Uterus (tissue), 4 donors: ENCODE measurements around the gene MAP3K10. TPM values are rescaled to one million over a fixed set of nuclear protein-coding genes. Genes with fewer than 3 reads are reported as not detected.

Experiments used
- DNase-seq, 2 donors: peaks; one replicate each; pipeline ENCODE4 v3.0.0-alpha.2; 2019 to 2020
- H3K27ac ChIP-seq, 2 donors: fragments of 200-600 bp; sonication (generic); 1 replicate in 1 of 2; 2 replicates in 1 of 2; pipeline ENCODE4 v1.5.1; 2016 to 2018
- H3K27me3 ChIP-seq, 2 donors: fragments of 200-600 bp; sonication (generic); one replicate each; pipeline ENCODE4 v1.5.1; 2018 to 2019; ENCODE audit warnings: control low read depth in 1 of 2
- H3K36me3 ChIP-seq, 2 donors: fragments of 200-600 bp; sonication (generic); one replicate each; pipeline ENCODE4 v1.5.1; 2019; ENCODE audit warnings: control low read depth in 1 of 2
- H3K4me1 ChIP-seq, 2 donors: fragments of 200-600 bp; sonication (generic); one replicate each; pipeline ENCODE4 v1.5.1; 2018 to 2019; ENCODE audit warnings: control low read depth in 1 of 2
- H3K4me3 ChIP-seq, 2 donors: fragments of 200-600 bp; sonication (generic); 1 replicate in 1 of 2; 2 replicates in 1 of 2; pipeline ENCODE4 v1.5.1; 2018 to 2019; ENCODE audit warnings: mild to moderate bottlenecking in 1 of 2
- H3K9me3 ChIP-seq, 2 donors: fragments of 200-600 bp; sonication (generic); one replicate each; pipeline ENCODE4 v1.5.1; 2019; ENCODE audit warnings: control low read depth in 1 of 2
- POLR2A ChIP-seq, 2 donors: fragments of 450-650 bp; IDR thresholded peaks; one replicate each; pipeline ENCODE4 v1.6.1; 2016; ENCODE audit warnings: antibody characterized with exemption in 2 of 2, mild to moderate bottlenecking in 1 of 2, moderate library complexity in 1 of 2
- intact Hi-C: fragments of 100-400 bp; cut with DNase I; formaldehyde crosslinking; loops from one replicate; pipeline ENCODE4 v1.15.1; 2023; ENCODE audit warnings: low total_unique reads
- total RNA-seq, 4 donors: library from RNA; depleted of rRNA in 3 of 4; stranded (reverse); fragments of >200 nt in 3 of 4; gene quantifications; one replicate each; pipeline versions ENCODE4 v1.1.0 to v1.2.4, GENCODE V29; 2014 to 2023
- TF ChIP-seq, protein P1 (sequence below), 4 experiments: fragments of 200-600 bp in 2 of 4; fragments of 450-650 bp in 2 of 4; sonication (generic) in 2 of 4; IDR thresholded peaks; one replicate each; pipeline ENCODE4 v1.5.1; 2016 to 2019; ENCODE audit warnings: antibody characterized with exemption in 4 of 4, mild to moderate bottlenecking in 2 of 4, moderate library complexity in 1 of 4
- donor health status: DM: yes; HTN: yes; CAD: no.

The MAP3K10 gene
- total RNA-seq, 4 donors from 2014 or later, result 1.0 to 29.0 (median 3.1) TPM

DNA sequence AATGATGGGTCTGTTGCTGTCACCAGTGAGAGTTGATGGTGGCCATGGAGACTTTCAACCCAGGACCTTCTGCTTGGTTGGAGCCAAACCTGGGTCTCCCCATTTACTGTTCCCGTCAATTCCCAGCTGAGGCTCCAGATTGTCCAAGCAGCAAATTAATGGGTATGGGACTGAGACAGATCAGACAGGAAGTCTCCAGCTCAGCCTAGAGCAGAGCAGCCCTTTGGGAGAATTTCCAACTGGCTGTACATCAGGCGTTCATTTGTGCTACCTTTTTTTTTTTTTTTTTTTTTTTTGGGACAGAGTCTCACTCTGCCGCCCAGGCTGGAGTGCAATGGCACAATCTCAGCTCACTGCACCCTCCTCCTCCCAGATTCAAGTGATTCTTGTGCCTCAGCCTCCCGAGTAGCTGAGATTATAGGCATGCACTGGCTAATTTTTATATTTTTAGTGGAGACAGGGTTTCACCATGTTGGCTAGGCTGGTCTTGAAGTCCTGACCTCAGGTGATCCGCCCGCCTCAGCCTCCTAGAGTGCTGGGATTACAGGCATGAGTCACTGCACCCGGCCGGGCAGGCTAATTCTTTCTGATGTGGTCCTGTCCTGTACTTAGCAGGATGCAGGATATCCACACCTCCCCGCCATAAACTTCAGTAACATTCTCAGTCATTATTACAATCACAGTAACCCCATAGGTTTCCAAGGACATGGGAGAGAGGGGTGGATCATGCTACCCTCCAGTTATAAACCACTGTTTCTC, 9.3 kb downstream of the MAP3K10 start:
- Histone ChIP-seq H3K9me3 (no peaks in the 10 kb centered on the region), H3K36me3 (no peaks in the 10 kb centered on the region), H3K27me3 (no peaks in the 10 kb centered on the region), H3K4me3 (no peak overlapping the region), H3K4me1 (no peaks in the 10 kb centered on the region), H3K27ac (no peak overlapping the region)
- no peak for DNase-seq
- no peak for TF ChIP-seq POLR2A (IDR thresholded peaks at IDR 0.05)
- intact Hi-C loops, result no loop called here

DNA sequence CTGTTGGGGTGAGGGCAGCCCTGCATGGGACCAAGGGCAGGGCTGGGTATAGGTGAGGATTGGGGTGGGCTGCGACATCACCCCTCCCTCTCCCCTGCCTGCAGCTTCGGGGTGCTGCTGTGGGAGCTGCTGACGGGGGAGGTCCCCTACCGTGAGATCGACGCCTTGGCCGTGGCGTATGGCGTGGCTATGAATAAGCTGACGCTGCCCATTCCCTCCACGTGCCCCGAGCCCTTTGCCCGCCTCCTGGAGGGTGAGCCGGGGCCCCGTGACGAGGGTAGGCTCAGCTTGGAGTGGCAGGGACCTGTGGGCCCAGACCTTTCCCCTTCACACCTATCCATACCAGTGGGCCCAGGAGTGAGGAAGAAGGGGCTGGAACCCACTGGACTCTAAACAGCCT, 13.2 kb downstream of the MAP3K10 start:
- H3K4me1 ChIP-seq, result no peaks in the 10 kb centered on the region
- H3K27me3 ChIP-seq, result no peaks in the 10 kb centered on the region
- H3K36me3 ChIP-seq, result no peaks in the 10 kb centered on the region
- intact Hi-C loops, result no loop called here
- no peak overlapping the region for H3K27ac ChIP-seq
- no peak overlapping the region for H3K4me3 ChIP-seq
- no peaks in the 10 kb centered on the region for H3K9me3 ChIP-seq
- TF ChIP-seq, protein P1, sequence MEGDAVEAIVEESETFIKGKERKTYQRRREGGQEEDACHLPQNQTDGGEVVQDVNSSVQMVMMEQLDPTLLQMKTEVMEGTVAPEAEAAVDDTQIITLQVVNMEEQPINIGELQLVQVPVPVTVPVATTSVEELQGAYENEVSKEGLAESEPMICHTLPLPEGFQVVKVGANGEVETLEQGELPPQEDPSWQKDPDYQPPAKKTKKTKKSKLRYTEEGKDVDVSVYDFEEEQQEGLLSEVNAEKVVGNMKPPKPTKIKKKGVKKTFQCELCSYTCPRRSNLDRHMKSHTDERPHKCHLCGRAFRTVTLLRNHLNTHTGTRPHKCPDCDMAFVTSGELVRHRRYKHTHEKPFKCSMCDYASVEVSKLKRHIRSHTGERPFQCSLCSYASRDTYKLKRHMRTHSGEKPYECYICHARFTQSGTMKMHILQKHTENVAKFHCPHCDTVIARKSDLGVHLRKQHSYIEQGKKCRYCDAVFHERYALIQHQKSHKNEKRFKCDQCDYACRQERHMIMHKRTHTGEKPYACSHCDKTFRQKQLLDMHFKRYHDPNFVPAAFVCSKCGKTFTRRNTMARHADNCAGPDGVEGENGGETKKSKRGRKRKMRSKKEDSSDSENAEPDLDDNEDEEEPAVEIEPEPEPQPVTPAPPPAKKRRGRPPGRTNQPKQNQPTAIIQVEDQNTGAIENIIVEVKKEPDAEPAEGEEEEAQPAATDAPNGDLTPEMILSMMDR (IDR thresholded peaks at IDR 0.05), result no peak
- no peak for TF ChIP-seq POLR2A (IDR thresholded peaks at IDR 0.05)
- no peak for DNase-seq

DNA sequence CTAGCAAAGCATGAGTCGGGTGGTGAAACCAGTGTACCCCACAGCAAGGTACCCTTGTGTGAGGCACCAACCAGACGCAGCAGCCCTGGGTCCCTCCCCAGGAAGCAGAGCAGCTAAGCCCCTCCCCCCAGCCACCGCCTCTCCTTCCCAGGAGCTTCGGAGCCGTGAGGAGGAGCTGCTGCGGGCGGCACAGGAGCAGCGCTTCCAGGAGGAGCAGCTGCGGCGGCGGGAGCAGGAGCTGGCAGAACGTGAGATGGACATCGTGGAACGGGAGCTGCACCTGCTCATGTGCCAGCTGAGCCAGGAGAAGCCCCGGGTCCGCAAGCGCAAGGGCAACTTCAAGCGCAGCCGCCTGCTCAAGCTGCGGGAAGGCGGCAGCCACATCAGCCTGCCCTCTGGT, 14.5 kb downstream of the MAP3K10 start:
- no peak for TF ChIP-seq POLR2A (IDR thresholded peaks at IDR 0.05)
- TF ChIP-seq, protein P1 (IDR thresholded peaks at IDR 0.05), result no peak
- Histone ChIP-seq H3K27ac (no peak overlapping the region), H3K9me3 (no peaks in the 10 kb centered on the region), H3K36me3 (no peaks in the 10 kb centered on the region), H3K4me3 (no peak overlapping the region), H3K27me3 (no peaks in the 10 kb centered on the region), H3K4me1 (no peaks in the 10 kb centered on the region)
- no peak for DNase-seq
- intact Hi-C loops, result no loop called here

DNA sequence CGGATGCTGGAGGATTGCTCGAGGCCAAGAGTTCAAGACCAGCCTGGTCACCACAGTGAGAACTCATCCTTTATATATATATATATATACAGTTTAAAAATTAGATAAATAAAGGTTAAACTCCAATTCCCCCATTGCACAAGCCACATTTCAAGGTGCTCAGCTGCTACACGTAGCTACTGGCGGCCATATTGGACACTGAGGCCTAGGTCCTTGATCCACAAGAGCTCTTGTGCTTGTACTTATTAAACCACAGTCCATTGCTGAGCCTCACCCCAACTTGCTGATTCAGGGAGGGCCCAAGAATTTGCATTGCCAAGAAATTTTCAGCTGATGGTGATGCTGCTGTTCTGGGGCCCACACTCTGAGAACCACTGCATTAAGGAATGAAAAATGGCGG, 17.4 kb downstream of the MAP3K10 start:
- intact Hi-C loops, result no loop called here
- H3K9me3 ChIP-seq, result no peaks in the 10 kb centered on the region
- H3K36me3 ChIP-seq, result no peaks in the 10 kb centered on the region
- H3K27ac ChIP-seq, result no peak overlapping the region
- TF ChIP-seq POLR2A (IDR thresholded peaks at IDR 0.05), result no peak
- TF ChIP-seq, protein P1 (IDR thresholded peaks at IDR 0.05), result no peak
- DNase-seq, result no peak
- H3K4me3 ChIP-seq, result no peak overlapping the region
- no peaks in the 10 kb centered on the region for H3K27me3 ChIP-seq
- no peaks in the 10 kb centered on the region for H3K4me1 ChIP-seq

DNA sequence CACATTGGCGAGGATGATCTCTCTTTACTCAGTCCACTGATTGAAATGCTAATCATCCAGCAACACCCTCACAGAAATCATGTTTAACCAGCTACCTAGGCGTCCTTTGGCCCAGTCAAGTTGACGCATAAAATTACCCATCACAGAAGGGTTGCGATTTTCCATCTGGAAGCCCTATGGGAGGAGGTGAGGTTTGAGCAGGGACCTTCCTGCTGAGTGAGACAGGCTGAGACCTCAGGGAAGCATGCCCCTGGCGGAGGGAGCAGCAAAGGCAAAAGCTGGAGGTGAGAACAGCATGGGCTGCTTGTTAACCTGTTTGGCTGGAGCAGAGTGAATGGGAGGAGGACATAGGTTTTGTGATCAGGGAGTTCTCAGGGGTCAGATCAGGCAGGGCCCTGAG, 19.7 kb downstream of the MAP3K10 start:
- TF ChIP-seq, protein P1 (IDR thresholded peaks at IDR 0.05), result no peak
- no peak for TF ChIP-seq POLR2A (IDR thresholded peaks at IDR 0.05)
- H3K4me3 ChIP-seq, result no peak overlapping the region
- H3K27me3 ChIP-seq, result no peaks in the 10 kb centered on the region
- no peak overlapping the region for H3K27ac ChIP-seq
- intact Hi-C loops, result no loop called here
- no peaks in the 10 kb centered on the region for H3K36me3 ChIP-seq
- no peak for DNase-seq
- H3K9me3 ChIP-seq, result no peaks in the 10 kb centered on the region
- no peaks in the 10 kb centered on the region for H3K4me1 ChIP-seq
